NB4 (cell line): ENCODE data around the gene RPGRIP1L.

Source experiments
- DNase-seq: peaks from one replicate; pipeline ENCODE4 v3.0.0; 2010; ENCODE audit warnings: low read depth
- H3K4me3 ChIP-seq: one replicate; pipeline ENCODE4 v1.5.1; 2011; ENCODE audit warnings: mild to moderate bottlenecking, low read depth, low read length, moderate library complexity
- MYC ChIP-seq: IDR thresholded peaks from 2 replicates; pipeline ENCODE4 v1.6.1; 2011; ENCODE audit warnings: low read depth, low read length
- POLR2A ChIP-seq: IDR thresholded peaks from 2 replicates; pipeline ENCODE4 v1.6.1; 2011; ENCODE audit warnings: mild to moderate bottlenecking; ENCODE audit not compliant: insufficient read length; ENCODE audit errors: extremely low read depth
- TF ChIP-seq, protein P1 (sequence below): IDR thresholded peaks from one replicate; pipeline ENCODE4 v1.5.1; 2012; ENCODE audit warnings: low read depth, low read length
- TF ChIP-seq, protein P2 (sequence below): IDR thresholded peaks from 2 replicates; pipeline ENCODE4 v1.6.1; 2011; ENCODE audit warnings: low read depth, low read length

RPGRIP1L gene

DNA sequence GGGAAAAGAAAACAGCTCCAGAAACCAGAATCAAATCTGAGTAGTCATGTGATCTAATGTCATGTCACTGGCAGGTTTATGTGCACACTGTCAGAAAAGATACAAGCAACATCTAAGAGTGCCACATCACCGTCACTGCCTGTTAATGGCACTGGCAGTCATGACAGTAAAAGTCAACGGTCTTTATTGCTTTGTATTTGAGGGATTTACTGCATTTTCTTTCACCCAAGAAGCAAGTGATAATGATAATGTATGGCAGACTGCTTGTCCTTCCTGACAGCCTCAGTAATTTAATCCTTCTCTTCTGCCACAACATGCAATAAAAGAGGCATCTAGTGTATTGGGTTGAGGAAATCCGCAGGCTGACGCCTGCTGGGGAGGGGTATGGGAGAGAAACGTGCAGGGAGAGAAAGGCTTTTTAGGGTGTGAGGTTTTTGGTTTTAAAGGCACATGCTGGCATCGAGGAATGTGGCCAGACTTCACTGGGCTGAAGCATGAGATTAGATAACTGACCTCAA is 92.4 kb downstream of the RPGRIP1L start:
- TF ChIP-seq, protein P1, sequence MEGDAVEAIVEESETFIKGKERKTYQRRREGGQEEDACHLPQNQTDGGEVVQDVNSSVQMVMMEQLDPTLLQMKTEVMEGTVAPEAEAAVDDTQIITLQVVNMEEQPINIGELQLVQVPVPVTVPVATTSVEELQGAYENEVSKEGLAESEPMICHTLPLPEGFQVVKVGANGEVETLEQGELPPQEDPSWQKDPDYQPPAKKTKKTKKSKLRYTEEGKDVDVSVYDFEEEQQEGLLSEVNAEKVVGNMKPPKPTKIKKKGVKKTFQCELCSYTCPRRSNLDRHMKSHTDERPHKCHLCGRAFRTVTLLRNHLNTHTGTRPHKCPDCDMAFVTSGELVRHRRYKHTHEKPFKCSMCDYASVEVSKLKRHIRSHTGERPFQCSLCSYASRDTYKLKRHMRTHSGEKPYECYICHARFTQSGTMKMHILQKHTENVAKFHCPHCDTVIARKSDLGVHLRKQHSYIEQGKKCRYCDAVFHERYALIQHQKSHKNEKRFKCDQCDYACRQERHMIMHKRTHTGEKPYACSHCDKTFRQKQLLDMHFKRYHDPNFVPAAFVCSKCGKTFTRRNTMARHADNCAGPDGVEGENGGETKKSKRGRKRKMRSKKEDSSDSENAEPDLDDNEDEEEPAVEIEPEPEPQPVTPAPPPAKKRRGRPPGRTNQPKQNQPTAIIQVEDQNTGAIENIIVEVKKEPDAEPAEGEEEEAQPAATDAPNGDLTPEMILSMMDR, result no peak
- H3K4me3 ChIP-seq, result no peak overlapping the region
- no peak for DNase-seq

DNA sequence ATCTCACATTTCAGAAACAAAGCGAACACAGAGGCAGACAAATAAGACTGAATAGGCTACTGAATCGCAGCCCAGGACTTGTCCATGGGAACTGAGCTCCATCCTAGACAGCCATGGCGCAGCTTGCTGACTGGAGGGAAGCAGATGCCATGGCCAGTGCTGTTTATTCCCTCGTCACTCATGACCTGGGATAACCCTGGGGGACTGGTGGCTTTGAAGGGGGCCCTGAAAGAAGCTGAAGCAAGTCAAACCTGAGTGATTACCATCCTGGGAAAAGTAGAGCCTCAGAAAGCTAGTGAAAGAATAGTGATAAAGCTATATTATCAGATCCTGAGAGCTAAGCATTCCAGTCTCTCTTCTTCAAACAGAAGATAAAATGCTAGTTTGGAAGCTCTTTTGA is 94.1 kb downstream of the RPGRIP1L start:
- DNase-seq, result no peak
- no peak for TF ChIP-seq MYC
- TF ChIP-seq, protein P2, sequence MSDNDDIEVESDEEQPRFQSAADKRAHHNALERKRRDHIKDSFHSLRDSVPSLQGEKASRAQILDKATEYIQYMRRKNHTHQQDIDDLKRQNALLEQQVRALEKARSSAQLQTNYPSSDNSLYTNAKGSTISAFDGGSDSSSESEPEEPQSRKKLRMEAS, result no peak
- TF ChIP-seq, protein P1, result no peak
- no peak for TF ChIP-seq POLR2A

DNA sequence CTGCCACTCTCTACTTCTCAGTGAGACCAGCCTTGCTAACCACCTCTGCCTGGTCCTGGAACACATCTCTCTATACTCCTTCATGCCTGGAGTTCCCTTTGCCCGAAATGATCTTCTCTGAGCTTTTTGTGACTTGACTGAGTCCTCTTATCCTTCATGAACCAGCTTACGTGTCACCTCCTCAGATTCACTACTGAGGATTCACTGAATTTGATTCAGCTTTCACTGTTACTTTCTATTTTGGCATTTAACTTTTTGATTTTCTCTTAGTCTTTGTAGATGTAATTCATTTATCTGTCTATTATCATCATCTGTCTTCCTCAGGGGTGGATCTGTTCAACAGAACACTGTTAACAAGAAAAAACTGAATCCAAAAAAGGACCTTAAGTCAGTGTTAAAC is 95.6 kb downstream of the RPGRIP1L start:
- TF ChIP-seq POLR2A, result no peak
- TF ChIP-seq, protein P1, result no peak
- TF ChIP-seq, protein P2, result no peak
- TF ChIP-seq MYC, result no peak
- no peak for DNase-seq
- no peak overlapping the region for H3K4me3 ChIP-seq

More for the DNA sequence above, 94.1 kb downstream of the RPGRIP1L start:
- H3K4me3 ChIP-seq, result no peak overlapping the region

DNA sequence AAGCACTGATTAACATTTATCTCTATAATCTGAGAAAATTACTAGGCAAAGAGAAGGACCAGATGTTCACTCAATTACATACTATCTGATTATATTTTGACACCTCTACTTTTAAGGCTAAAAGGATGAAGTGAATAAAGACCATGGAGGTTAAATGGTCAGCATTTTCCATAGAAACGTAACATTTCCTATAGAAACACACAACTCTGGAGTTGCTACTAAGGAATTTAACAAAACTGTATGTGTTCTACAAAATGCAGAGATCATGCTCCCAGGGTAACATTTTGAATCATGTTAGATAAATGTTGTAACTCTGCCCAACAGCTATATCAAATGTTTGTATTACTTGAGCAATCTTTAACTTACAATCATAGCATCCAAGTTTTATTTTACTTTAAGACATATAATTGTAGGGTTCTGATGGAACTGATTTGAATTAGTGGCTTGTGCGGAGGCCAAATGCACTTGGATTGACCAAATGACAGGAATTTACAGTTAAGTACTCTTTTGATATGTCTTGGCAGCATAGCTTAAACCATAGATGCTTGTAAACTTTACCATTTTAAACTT is 97.7 kb downstream of the RPGRIP1L start:
- TF ChIP-seq MYC (no peak), POLR2A (no peak)
- TF ChIP-seq, protein P2, result no peak
- TF ChIP-seq, protein P1, result no peak
- no peak for DNase-seq
- H3K4me3 ChIP-seq, result no peak overlapping the region

DNA sequence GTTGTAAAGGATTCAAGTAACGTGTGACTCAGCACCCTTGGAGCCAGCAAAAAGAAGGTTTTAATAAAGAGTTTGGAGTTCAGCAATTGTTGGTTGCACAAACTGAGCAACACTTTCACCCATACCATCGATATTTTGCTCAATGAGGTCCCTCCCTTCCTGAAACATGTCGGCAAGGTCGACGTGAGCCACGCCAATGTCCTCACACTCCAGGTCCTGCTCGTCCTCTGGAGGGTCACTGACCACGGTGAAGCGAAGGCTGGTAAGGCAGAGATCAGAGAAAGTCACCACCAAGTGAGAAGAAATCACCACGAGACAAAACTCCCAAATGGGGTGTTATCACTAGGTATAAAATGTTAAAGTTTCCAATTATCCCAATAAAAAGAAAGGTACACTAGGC is 98.3 kb downstream of the RPGRIP1L start:
- DNase-seq, result no peak
- no peak overlapping the region for H3K4me3 ChIP-seq
- TF ChIP-seq, protein P2, result no peak
- TF ChIP-seq MYC, result no peak
- TF ChIP-seq, protein P1, result no peak
- TF ChIP-seq POLR2A, result no peak

DNA sequence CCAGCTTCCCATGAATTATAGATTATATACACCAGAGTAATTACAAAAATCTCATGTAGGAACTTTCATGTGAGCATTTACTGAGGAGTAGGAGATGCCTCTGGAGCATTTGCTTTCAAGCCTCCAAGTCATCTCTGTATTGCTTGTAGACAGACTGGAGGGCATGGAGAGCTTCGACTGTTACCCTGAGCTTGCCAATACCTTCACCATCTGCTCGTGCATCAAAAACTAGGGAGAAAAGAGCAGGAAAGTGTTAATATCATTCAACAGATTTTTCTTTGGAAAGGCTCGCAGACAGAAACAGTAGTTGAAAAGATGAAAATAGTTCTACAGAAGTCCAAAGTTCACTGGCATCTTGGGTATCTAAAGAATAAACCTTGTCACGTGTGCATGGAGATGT is 101.7 kb downstream of the RPGRIP1L start:
- H3K4me3 ChIP-seq, result no peak overlapping the region
- TF ChIP-seq MYC (no peak), POLR2A (no peak)
- TF ChIP-seq, protein P2, result no peak
- TF ChIP-seq, protein P1, result no peak
- no peak for DNase-seq
